Anterior cingulate cortex (tissue), 58 donors: ENCODE data around the gene ROBO1.
"Not testable (repeated sequence)": the region's sequence is repeated elsewhere in the genome, so short reads cannot be mapped to it uniquely, and the experiment has no call there.

Source experiments
- DNase-seq, 58 donors: peaks; one replicate each; lab custom pipeline; 2025; lab: John Stamatoyannopoulos, UW

The ROBO1 gene

GRCh38 chr3:78900426-78900825, 867.4 kb downstream of the ROBO1 start:
- DNase-seq = no peak

GRCh38 chr3:78895528-78895927, 872.3 kb downstream of the ROBO1 start:
- no peak for DNase-seq

- no peak for DNase-seq
Observed at GRCh38 chr3:78894787-78895186, 873.0 kb downstream of the ROBO1 start.

GRCh38 chr3:78893161-78893560, 874.6 kb downstream of the ROBO1 start:
- DNase-seq = no peak

- peak in 1 of 58 donors; percentile 21 for DNase-seq
Observed at GRCh38 chr3:78889348-78889747, 878.5 kb downstream of the ROBO1 start.

- no peak for DNase-seq
Observed at GRCh38 chr3:78888635-78889034, 879.2 kb downstream of the ROBO1 start.

- DNase-seq = no peak
Observed at GRCh38 chr3:78887547-78888011, 880.2 kb downstream of the ROBO1 start.

GRCh38 chr3:78887029-78887428, 880.8 kb downstream of the ROBO1 start:
- no peak for DNase-seq

GRCh38 chr3:78884567-78884966, 883.2 kb downstream of the ROBO1 start:
- DNase-seq = not testable (repeated sequence)

- DNase-seq = no peak
Observed at GRCh38 chr3:78882251-78882650, 885.5 kb downstream of the ROBO1 start.

- no peak for DNase-seq
Observed at GRCh38 chr3:78881501-78881900, 886.3 kb downstream of the ROBO1 start.

GRCh38 chr3:78880603-78881461, 887.0 kb downstream of the ROBO1 start:
- DNase-seq = peak in 1 of 58 donors; percentile 11

- DNase-seq = no peak
Observed at GRCh38 chr3:78879295-78879860, 888.4 kb downstream of the ROBO1 start.

- DNase-seq = no peak
Observed at GRCh38 chr3:78878789-78879188, 889.0 kb downstream of the ROBO1 start.

- DNase-seq = no peak
Observed at GRCh38 chr3:78878011-78878410, 889.8 kb downstream of the ROBO1 start.

- DNase-seq = no peak
Observed at GRCh38 chr3:78875851-78876250, 891.9 kb downstream of the ROBO1 start.

- DNase-seq = no peak
Observed at GRCh38 chr3:78875436-78875835, 892.4 kb downstream of the ROBO1 start.

- DNase-seq = no peak
Observed at GRCh38 chr3:78873641-78874040, 894.2 kb downstream of the ROBO1 start.

- DNase-seq = no peak
Observed at GRCh38 chr3:78872195-78872594, 895.6 kb downstream of the ROBO1 start.

GRCh38 chr3:78871048-78871447, 896.8 kb downstream of the ROBO1 start:
- DNase-seq = no peak

- DNase-seq = no peak
Observed at GRCh38 chr3:78870484-78870883, 897.3 kb downstream of the ROBO1 start.

GRCh38 chr3:78868570-78868969, 899.2 kb downstream of the ROBO1 start:
- no peak for DNase-seq
